ENCODE data around the gene DYRK2.

The DYRK2 gene

DNA sequence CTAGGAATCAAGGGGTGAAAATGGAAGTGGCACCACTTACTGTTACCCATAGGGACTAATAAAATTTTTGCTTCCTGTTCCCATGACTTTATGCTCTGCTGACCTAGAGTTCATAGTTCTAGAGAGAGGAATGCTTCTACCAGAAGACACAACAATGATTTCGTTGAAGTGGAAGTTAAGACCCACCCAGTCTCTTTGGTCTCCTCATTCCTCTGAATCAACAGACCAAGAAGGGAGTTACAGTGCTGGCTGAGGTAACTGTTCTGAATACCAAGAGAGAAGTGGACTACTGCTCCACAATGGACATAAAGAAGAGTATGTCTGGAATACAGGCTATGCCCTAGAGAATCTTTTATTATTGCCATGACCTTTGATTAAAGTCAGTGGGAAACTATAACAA, 23.5 kb upstream of the DYRK2 start:
- Histone ChIP-seq H3K4me1 (ENCODE audit: insufficient read depth, low read length) (peaks cover 1% of the 10 kb centered on the region; the same call in 1 of the 2 replicates), H3K9me3 (ENCODE audit: insufficient read depth, low read depth, low read length) (no peaks in the 10 kb centered on the region), H3K36me3 (ENCODE audit: insufficient read depth, low read length) (no peaks in the 10 kb centered on the region), H3K27ac (ENCODE audit: low read depth, low read length) (no peak overlapping the region), H3K27me3 (ENCODE audit: insufficient read depth, low read length) (no peaks in the 10 kb centered on the region), H3K4me3 (ENCODE audit: low read length) (no peak overlapping the region), H3K9ac (ENCODE audit: low read depth, low read length) (no peak overlapping the region)
- 100% methylated on average over 1 of the region's 1 CpG for WGBS

DNA sequence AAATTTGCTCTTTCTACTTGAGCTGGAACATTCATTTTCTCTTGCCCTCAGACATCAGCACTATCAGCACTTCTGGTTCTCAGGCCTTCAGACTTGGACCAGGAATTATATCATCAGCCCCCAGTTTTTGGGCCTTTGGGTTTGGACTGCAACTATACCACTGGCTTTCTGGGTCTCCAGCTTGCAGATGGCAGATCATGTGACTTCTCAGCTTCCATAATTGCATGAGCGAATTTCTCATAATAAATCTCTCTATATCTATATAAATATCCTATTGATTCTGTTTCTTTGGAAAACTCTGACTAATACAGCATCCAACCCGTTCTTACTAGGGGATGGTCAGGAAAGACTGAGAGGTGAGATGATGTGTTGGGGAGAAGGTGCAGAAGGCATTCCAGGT, 22.4 kb upstream of the DYRK2 start:
- H3K4me1 ChIP-seq (ENCODE audit: insufficient read depth, low read length) = peaks cover 13% of the 10 kb centered on the region
- H3K27me3 ChIP-seq (ENCODE audit: insufficient read depth, low read length) = no peaks in the 10 kb centered on the region
- H3K4me3 ChIP-seq (ENCODE audit: low read length) = no peak overlapping the region
- no peaks in the 10 kb centered on the region for H3K9me3 ChIP-seq (ENCODE audit: insufficient read depth, low read depth, low read length)
- H3K36me3 ChIP-seq (ENCODE audit: insufficient read depth, low read length) = no peaks in the 10 kb centered on the region
- WGBS = 96% methylated on average over 2 of the region's 2 CpGs
- no peak overlapping the region for H3K9ac ChIP-seq (ENCODE audit: low read depth, low read length)
- no peak overlapping the region for H3K27ac ChIP-seq (ENCODE audit: low read depth, low read length)

DNA sequence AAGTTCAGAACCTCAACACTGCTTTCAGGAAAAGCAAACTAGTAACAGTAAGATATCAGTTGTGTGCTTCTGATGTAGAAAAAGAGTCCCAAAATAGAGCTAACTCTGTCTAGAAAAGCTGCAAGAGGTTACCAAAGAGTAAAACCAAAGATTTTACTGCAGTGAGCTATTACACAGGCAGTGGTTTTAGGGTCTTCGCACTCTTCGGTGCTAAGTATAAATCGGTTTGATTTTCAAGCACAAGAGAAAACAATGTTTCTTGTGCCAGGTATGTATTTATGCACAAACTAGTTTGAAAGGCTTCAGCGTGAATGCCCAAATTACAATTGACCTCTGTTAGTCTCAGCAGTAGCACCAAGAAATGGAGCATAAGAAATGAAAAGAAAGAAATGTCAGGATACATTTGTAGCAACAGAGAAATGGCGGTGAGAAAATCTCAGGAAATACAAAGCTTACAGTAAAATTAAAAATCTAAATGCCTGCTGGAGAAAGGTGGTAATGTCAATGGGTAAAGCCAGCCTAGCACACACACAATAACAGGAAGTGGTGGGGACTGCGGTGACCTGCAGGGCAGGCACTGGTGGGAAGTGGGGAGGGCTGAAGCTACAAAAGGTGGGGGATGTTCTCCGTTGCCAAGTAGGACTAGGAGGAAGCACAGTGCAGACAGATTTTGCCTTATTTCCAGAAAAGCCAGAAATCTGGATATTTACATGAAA, 18.0 kb upstream of the DYRK2 start:
- H3K27me3 ChIP-seq (ENCODE audit: insufficient read depth, low read length) = 0 out of 2 replicates have a peak, but pooled peaks cover 2% of the 10 kb centered on the region
- no peak overlapping the region for H3K27ac ChIP-seq (ENCODE audit: low read depth, low read length)
- H3K36me3 ChIP-seq (ENCODE audit: insufficient read depth, low read length) = no peaks in the 10 kb centered on the region
- no peak overlapping the region for H3K4me3 ChIP-seq (ENCODE audit: low read length)
- 39% methylated on average over 7 of the region's 7 CpGs for WGBS
- peaks cover 34% of the 10 kb centered on the region for H3K4me1 ChIP-seq (ENCODE audit: insufficient read depth, low read length)
- H3K9me3 ChIP-seq (ENCODE audit: insufficient read depth, low read depth, low read length) = no peaks in the 10 kb centered on the region
- H3K9ac ChIP-seq (ENCODE audit: low read depth, low read length) = no peak overlapping the region

DNA sequence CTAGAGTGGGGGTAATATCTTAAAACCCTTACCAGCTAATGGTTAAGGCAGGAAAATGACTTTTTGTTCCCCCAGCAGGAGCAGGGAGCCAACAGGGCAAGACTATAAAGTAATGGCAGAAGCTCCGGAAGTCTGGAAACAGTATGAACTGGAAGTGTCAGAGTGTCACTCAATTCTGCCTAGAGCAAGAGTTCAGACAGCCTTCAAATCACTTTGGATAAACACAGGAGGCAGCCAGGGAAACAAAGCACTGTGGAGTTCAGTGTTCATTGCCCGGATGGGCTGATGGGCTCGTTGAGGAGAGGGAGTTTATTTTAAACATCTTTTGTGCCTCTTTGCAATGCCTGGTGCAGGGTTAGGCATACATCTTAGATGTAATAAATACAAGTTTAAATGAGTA, 16.5 kb upstream of the DYRK2 start:
- no peak overlapping the region for H3K4me3 ChIP-seq (ENCODE audit: low read length)
- H3K36me3 ChIP-seq (ENCODE audit: insufficient read depth, low read length) = no peaks in the 10 kb centered on the region
- WGBS = 58% methylated on average over 3 of the region's 3 CpGs
- H3K27me3 ChIP-seq (ENCODE audit: insufficient read depth, low read length) = 0 out of 2 replicates have a peak, but pooled peaks cover 2% of the 10 kb centered on the region
- no peak overlapping the region for H3K9ac ChIP-seq (ENCODE audit: low read depth, low read length)
- H3K4me1 ChIP-seq (ENCODE audit: insufficient read depth, low read length) = peaks cover 34% of the 10 kb centered on the region
- no peaks in the 10 kb centered on the region for H3K9me3 ChIP-seq (ENCODE audit: insufficient read depth, low read depth, low read length)
- 0 out of 2 replicates have a peak overlapping the region, but pooled peaks have one; percentile 8 for H3K27ac ChIP-seq (ENCODE audit: low read depth, low read length)

DNA sequence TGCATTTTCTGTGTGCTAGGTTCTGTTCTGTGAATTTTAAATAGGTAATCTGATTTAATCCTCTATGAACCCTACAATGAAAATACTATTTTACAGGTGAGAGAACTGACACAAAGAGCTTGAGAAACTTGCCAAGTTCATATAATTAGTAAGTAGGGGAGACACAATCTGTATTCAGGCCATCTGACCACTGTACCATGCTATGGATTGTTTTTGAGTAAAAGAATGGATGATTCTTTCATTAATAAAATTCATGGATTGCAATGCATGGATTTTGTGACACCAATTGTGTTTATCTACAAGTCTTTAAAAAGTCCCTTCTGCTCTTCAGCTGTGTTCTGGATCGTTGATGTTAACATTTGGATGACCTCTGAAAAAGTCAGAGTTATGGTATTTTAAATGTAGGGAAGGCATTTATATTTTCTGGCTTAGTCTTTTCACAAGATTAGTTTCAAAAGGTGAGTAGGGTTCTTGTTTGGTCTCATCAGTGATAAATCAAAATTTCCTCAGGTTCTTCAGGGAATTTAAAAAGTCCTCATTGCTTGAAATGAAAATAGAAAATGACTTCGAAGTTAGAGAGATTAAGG, 15.4 kb upstream of the DYRK2 start:
- 91% methylated on average over 1 of the region's 2 CpGs for WGBS
- Histone ChIP-seq H3K36me3 (ENCODE audit: insufficient read depth, low read length) (no peaks in the 10 kb centered on the region), H3K27ac (ENCODE audit: low read depth, low read length) (no peak overlapping the region), H3K27me3 (ENCODE audit: insufficient read depth, low read length) (0 out of 2 replicates have a peak, but pooled peaks cover 2% of the 10 kb centered on the region), H3K9me3 (ENCODE audit: insufficient read depth, low read depth, low read length) (no peaks in the 10 kb centered on the region), H3K4me1 (ENCODE audit: insufficient read depth, low read length) (peaks cover 34% of the 10 kb centered on the region), H3K4me3 (ENCODE audit: low read length) (no peak overlapping the region), H3K9ac (ENCODE audit: low read depth, low read length) (no peak overlapping the region)

DNA sequence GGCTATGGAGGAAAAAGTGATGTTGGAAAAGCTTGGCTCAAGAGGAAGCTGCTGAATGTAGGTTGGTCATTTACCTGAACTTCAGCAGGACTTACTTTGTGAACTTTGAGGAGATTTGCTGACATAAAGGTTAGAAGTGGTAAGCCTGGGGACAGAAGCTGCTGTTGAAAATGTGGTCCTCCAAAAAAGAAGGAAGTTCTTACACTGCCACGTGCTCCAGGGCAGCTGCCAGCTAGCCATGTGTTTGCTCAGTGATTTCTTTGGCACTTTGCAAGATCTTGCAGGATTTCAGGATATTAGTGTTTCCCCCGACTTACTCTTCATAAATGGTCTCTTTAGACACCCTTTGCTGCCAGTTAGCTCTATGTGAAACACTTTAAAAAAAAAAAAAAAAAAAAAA, 14.8 kb upstream of the DYRK2 start:
- 83% methylated on average over 2 of the region's 2 CpGs for WGBS

DNA sequence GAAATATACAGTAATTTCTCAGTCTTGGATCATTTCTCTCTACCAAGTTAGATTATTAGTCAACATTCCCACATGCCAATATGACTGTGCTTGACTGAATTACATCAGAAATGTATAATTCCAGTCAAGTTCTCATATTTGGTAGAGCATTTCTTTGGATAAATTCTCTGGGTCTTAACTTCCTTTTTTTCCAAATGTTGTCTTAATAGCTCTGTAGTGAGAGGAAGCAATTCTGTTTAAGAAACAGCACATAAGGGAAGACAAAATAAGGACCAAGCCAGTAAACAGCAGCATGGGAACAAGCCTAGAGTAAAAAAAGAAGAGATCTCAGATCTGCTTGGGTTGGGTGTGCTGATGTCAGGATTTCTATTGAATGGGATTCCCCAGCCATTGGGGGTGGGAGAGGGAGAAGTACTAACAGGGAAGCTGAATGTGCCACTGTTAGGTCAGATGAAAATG, 14.2 kb upstream of the DYRK2 start:
- Histone ChIP-seq H3K9ac (ENCODE audit: low read depth, low read length) (no peak overlapping the region), H3K4me3 (ENCODE audit: low read length) (no peak overlapping the region), H3K27me3 (ENCODE audit: insufficient read depth, low read length) (0 out of 2 replicates have a peak, but pooled peaks cover 2% of the 10 kb centered on the region), H3K9me3 (ENCODE audit: insufficient read depth, low read depth, low read length) (no peaks in the 10 kb centered on the region), H3K4me1 (ENCODE audit: insufficient read depth, low read length) (peaks cover 34% of the 10 kb centered on the region), H3K36me3 (ENCODE audit: insufficient read depth, low read length) (no peaks in the 10 kb centered on the region), H3K27ac (ENCODE audit: low read depth, low read length) (no peak overlapping the region)

More for the DNA sequence above, 14.8 kb upstream of the DYRK2 start:
- no peak overlapping the region for H3K9ac ChIP-seq (ENCODE audit: low read depth, low read length)
- H3K4me1 ChIP-seq (ENCODE audit: insufficient read depth, low read length) = peaks cover 34% of the 10 kb centered on the region
- H3K4me3 ChIP-seq (ENCODE audit: low read length) = no peak overlapping the region
- no peak overlapping the region for H3K27ac ChIP-seq (ENCODE audit: low read depth, low read length)
- 0 out of 2 replicates have a peak, but pooled peaks cover 2% of the 10 kb centered on the region for H3K27me3 ChIP-seq (ENCODE audit: insufficient read depth, low read length)
- no peaks in the 10 kb centered on the region for H3K9me3 ChIP-seq (ENCODE audit: insufficient read depth, low read depth, low read length)
- no peaks in the 10 kb centered on the region for H3K36me3 ChIP-seq (ENCODE audit: insufficient read depth, low read length)

DNA sequence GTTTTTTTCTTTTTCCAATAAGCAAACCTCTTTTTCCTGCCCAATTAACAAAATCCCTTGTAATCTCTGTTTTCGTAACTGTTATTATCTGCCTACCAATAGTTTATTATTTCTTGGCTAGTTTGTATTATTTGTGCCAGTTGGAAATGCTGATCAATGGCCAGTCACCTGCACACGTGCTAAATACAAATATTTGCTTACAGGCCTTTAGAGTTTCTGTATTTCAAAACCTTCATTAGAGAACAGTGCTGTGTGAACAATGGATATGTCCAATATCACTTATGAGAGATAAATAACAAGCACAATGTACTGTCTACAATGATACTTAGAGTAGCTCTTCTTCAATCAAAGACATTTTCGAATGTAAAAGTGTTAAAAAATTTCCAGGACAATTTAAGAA, 10.8 kb upstream of the DYRK2 start:
- 0 out of 2 replicates have a peak, but pooled peaks cover 2% of the 10 kb centered on the region for H3K27me3 ChIP-seq (ENCODE audit: insufficient read depth, low read length)
- 89% methylated on average over 1 of the region's 3 CpGs for WGBS
- no peaks in the 10 kb centered on the region for H3K9me3 ChIP-seq (ENCODE audit: insufficient read depth, low read depth, low read length)

DNA sequence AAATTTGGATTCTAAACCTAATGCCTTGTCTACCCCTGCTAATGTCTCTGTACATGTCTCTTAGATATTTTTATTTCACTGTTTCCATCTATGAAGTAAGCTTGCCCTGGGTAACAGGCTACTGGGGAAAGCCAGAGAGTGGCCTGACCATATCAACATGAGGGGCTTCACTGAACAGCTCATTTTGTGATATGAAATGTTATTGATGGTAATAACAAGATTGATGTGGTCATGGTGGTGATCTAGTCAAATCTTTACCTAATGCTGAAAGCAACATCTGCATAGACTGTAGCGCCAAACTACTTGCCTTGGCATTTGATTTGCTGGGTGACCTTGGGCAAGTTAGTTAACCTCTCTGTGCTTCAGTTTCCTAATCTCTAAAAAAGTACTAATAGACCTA, 9.9 kb upstream of the DYRK2 start:
- H3K4me1 ChIP-seq (ENCODE audit: insufficient read depth, low read length) = peaks cover 4% of the 10 kb centered on the region
- H3K9me3 ChIP-seq (ENCODE audit: insufficient read depth, low read depth, low read length) = no peaks in the 10 kb centered on the region
- H3K9ac ChIP-seq (ENCODE audit: low read depth, low read length) = no peak overlapping the region
- no peak overlapping the region for H3K4me3 ChIP-seq (ENCODE audit: low read length)
- no peaks in the 10 kb centered on the region for H3K27me3 ChIP-seq (ENCODE audit: insufficient read depth, low read length)
- no peaks in the 10 kb centered on the region for H3K36me3 ChIP-seq (ENCODE audit: insufficient read depth, low read length)
- H3K27ac ChIP-seq (ENCODE audit: low read depth, low read length) = no peak overlapping the region
- 92% methylated on average over 1 of the region's 1 CpG for WGBS

More for the DNA sequence above, 10.8 kb upstream of the DYRK2 start:
- H3K4me1 ChIP-seq (ENCODE audit: insufficient read depth, low read length) = peaks cover 5% of the 10 kb centered on the region
- H3K27ac ChIP-seq (ENCODE audit: low read depth, low read length) = no peak overlapping the region
- no peak overlapping the region for H3K4me3 ChIP-seq (ENCODE audit: low read length)
- no peaks in the 10 kb centered on the region for H3K36me3 ChIP-seq (ENCODE audit: insufficient read depth, low read length)
- no peak overlapping the region for H3K9ac ChIP-seq (ENCODE audit: low read depth, low read length)

DNA sequence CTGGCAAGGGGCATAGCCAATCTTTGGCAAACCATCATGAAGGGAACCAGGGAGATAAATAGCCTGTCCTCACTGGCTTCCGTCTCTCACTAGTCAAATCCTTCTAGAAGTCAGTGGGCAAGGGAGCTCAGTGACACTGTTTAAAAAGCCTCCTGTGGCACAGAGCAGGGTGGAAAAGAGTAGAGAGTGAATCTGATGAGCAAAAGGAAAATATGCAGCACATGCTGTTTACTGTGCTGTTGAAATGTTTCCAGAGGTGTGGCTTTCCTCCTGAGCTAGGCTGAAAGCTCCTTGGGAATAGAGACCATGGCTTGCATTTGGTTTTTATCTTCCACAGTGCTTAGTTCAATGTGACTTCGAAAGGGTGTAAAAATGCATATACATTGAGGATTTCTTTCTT, 7.7 kb upstream of the DYRK2 start:
- no peaks in the 10 kb centered on the region for H3K4me1 ChIP-seq (ENCODE audit: insufficient read depth, low read length)
- H3K36me3 ChIP-seq (ENCODE audit: insufficient read depth, low read length) = no peaks in the 10 kb centered on the region
- no peaks in the 10 kb centered on the region for H3K27me3 ChIP-seq (ENCODE audit: insufficient read depth, low read length)
- no peak overlapping the region for H3K9ac ChIP-seq (ENCODE audit: low read depth, low read length)
- no peak overlapping the region for H3K4me3 ChIP-seq (ENCODE audit: low read length)
- no peak overlapping the region for H3K27ac ChIP-seq (ENCODE audit: low read depth, low read length)
- WGBS = 79% methylated on average over 2 of the region's 2 CpGs
- no peaks in the 10 kb centered on the region for H3K9me3 ChIP-seq (ENCODE audit: insufficient read depth, low read depth, low read length)

DNA sequence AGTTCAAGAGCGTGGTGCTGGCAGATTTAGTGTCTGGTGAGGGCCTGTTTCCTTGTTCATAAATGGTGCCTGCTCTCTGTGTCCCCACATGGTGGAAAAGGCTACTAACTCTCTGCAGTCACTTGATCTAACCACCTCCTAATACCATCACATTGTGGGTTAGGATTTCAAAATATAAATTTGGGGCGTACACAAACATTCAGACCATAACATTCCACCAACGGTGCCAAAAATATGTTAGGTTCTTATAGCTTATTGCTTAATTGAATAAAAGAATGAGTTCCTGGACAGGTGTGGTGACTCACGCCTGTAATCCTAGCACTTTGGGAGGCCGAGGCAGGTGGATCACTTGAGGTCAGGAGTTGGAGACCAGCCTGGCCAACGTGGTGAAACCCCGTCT, 3.4 kb upstream of the DYRK2 start:
- 98% methylated on average over 7 of the region's 7 CpGs for WGBS
- Histone ChIP-seq H3K9ac (ENCODE audit: low read depth, low read length) (no peak overlapping the region), H3K4me1 (ENCODE audit: insufficient read depth, low read length) (0 out of 2 replicates have a peak, but pooled peaks cover under 1% of the 10 kb centered on the region), H3K27me3 (ENCODE audit: insufficient read depth, low read length) (peaks cover 4% of the 10 kb centered on the region; the same call in 1 of the 2 replicates), H3K27ac (ENCODE audit: low read depth, low read length) (no peak overlapping the region), H3K36me3 (ENCODE audit: insufficient read depth, low read length) (no peaks in the 10 kb centered on the region), H3K4me3 (ENCODE audit: low read length) (no peak overlapping the region), H3K9me3 (ENCODE audit: insufficient read depth, low read depth, low read length) (no peaks in the 10 kb centered on the region)
